H9 (cell line): ENCODE results near the gene OLFM4. TPM values are rescaled to one million over a fixed set of nuclear protein-coding genes. Genes with fewer than 3 reads are reported as not detected.

ENCODE experiments used
- DNase-seq: peaks from one replicate; pipeline ENCODE4 v3.0.0-alpha.2; 2017
- H2AFZ ChIP-seq: one replicate; pipeline ENCODE4 v1.6.1; 2013; ENCODE audit warnings: mild to moderate bottlenecking, low read length, control low read depth, moderate library complexity
- H2AK5ac ChIP-seq: 2 replicates; pipeline ENCODE4 v1.6.1; 2013; ENCODE audit warnings: low read length, control low read depth, mixed read lengths; ENCODE audit not compliant: insufficient read length
- H2BK120ac ChIP-seq: one replicate; pipeline ENCODE4 v1.6.1; 2013; ENCODE audit warnings: low read depth, mild to moderate bottlenecking, low read length, control low read depth, inconsistent platforms; ENCODE audit not compliant: poor library complexity, severe bottlenecking
- H2BK12ac ChIP-seq: 2 replicates; pipeline ENCODE4 v1.6.1; 2013; ENCODE audit warnings: low read length, control low read depth, mixed read lengths, low read depth; ENCODE audit not compliant: insufficient read length
- H2BK15ac ChIP-seq: 2 replicates; pipeline ENCODE4 v1.6.1; 2013; ENCODE audit warnings: low read depth, low read length, control low read depth
- H2BK20ac ChIP-seq: one replicate; pipeline ENCODE4 v1.6.1; 2013; ENCODE audit warnings: low read depth, mild to moderate bottlenecking, low read length, control low read depth, inconsistent platforms; ENCODE audit not compliant: poor library complexity, severe bottlenecking
- H2BK5ac ChIP-seq: 2 replicates; pipeline ENCODE4 v1.6.1; 2013; ENCODE audit warnings: low read length, control low read depth, mixed read lengths; ENCODE audit not compliant: insufficient read length
- H3K14ac ChIP-seq: 2 replicates; pipeline ENCODE4 v1.6.1; 2013; ENCODE audit warnings: low read length, control low read depth; ENCODE audit not compliant: insufficient read depth
- H3K18ac ChIP-seq: 2 replicates; pipeline ENCODE4 v1.6.1; 2013; ENCODE audit warnings: low read depth, mild to moderate bottlenecking, mixed read lengths, low read length, control low read depth; ENCODE audit not compliant: insufficient read length
- H3K23ac ChIP-seq: 2 replicates; pipeline ENCODE4 v1.6.1; 2013; ENCODE audit warnings: low read length, control low read depth, mixed read lengths, low read depth; ENCODE audit not compliant: insufficient read length
- H3K23me2 ChIP-seq: 2 replicates; pipeline ENCODE4 v1.6.1; 2013; ENCODE audit warnings: low read depth, mild to moderate bottlenecking, mixed read lengths, low read length, control low read depth; ENCODE audit not compliant: insufficient read length, poor library complexity, severe bottlenecking
- H3K27ac ChIP-seq: 2 replicates; pipeline ENCODE4 v1.5.1; 2013; ENCODE audit warnings: low read length, control low read depth, mixed read lengths, low read depth; ENCODE audit not compliant: insufficient read length
- H3K27me3 ChIP-seq: 2 replicates; pipeline ENCODE4 v1.6.1; 2013; ENCODE audit warnings: low read length, control low read depth, inconsistent platforms; ENCODE audit not compliant: insufficient read depth
- H3K4ac ChIP-seq: 2 replicates; pipeline ENCODE4 v1.6.1; 2013; ENCODE audit warnings: low read depth, mild to moderate bottlenecking, control low read depth, inconsistent platforms, low read length, moderate library complexity
- H3K4me1 ChIP-seq: 2 replicates; pipeline ENCODE4 v1.6.1; 2013; ENCODE audit warnings: low read length, control low read depth, inconsistent platforms; ENCODE audit not compliant: insufficient read depth
- H3K4me2 ChIP-seq: 2 replicates; pipeline ENCODE4 v1.6.1; 2013; ENCODE audit warnings: low read length, control low read depth, mixed read lengths; ENCODE audit not compliant: insufficient read length, insufficient read depth
- H3K56ac ChIP-seq: 2 replicates; pipeline ENCODE4 v1.6.1; 2013; ENCODE audit warnings: low read depth, mild to moderate bottlenecking, mixed read lengths, low read length, control low read depth; ENCODE audit not compliant: insufficient read length
- H3K79me1 ChIP-seq: 2 replicates; pipeline ENCODE4 v1.6.1; 2013; ENCODE audit warnings: low read depth, mild to moderate bottlenecking, moderate library complexity, low read length, control low read depth, inconsistent platforms; ENCODE audit not compliant: insufficient read depth, poor library complexity, severe bottlenecking
- H3K79me2 ChIP-seq: 2 replicates; pipeline ENCODE4 v1.6.1; 2013; ENCODE audit warnings: low read length, control low read depth, inconsistent platforms; ENCODE audit not compliant: insufficient read depth
- H3K9ac ChIP-seq: 2 replicates; pipeline ENCODE4 v1.6.1; 2013; ENCODE audit warnings: low read length, control low read depth, mixed read lengths; ENCODE audit not compliant: insufficient read length; ENCODE audit errors: extremely low read depth
- H3K9me3 ChIP-seq: one replicate; pipeline ENCODE4 v1.6.1; 2013; ENCODE audit warnings: low read depth, low read length, inconsistent platforms; ENCODE audit not compliant: control insufficient read depth
- H3T11ph ChIP-seq: one replicate; pipeline ENCODE4 v1.6.1; 2013; ENCODE audit warnings: mild to moderate bottlenecking, low read length, control low read depth, inconsistent platforms
- H4K20me1 ChIP-seq: one replicate; pipeline ENCODE4 v1.6.1; 2013; ENCODE audit not compliant: control insufficient read depth, insufficient read length, insufficient read depth
- H4K5ac ChIP-seq: 2 replicates; pipeline ENCODE4 v1.6.1; 2013; ENCODE audit warnings: low read depth, mild to moderate bottlenecking, mixed read lengths, low read length, control low read depth; ENCODE audit not compliant: insufficient read length
- H4K8ac ChIP-seq: replicated peaks from 2 replicates; pipeline ENCODE4 v1.6.1; 2013; ENCODE audit warnings: low read length, control low read depth, mixed read lengths, low read depth; ENCODE audit not compliant: insufficient read length
- H4K91ac ChIP-seq: 2 replicates; pipeline ENCODE4 v1.6.1; 2013; ENCODE audit warnings: low read depth, mild to moderate bottlenecking, moderate library complexity, mixed read lengths, low read length, control low read depth; ENCODE audit not compliant: insufficient read length
- H3K27ac Mint-ChIP-seq, 3 experiments: 2 replicates in 2 of 3; 3 replicates in 1 of 3; pipeline ENCODE4 v1.8.0; 2020 to 2021; ENCODE audit warnings: mixed read lengths in 3 of 3, mild to moderate bottlenecking in 1 of 3, moderate library complexity in 1 of 3
- H3K27me3 Mint-ChIP-seq: 2 replicates; pipeline ENCODE4 v1.8.0; 2021; ENCODE audit warnings: low read depth, mild to moderate bottlenecking, moderate library complexity, mixed read lengths
- H3K36me3 Mint-ChIP-seq, 3 experiments: 2 replicates in 2 of 3; 3 replicates in 1 of 3; pipeline ENCODE4 v1.8.0; 2020 to 2021; ENCODE audit warnings: low read depth in 3 of 3, mixed read lengths in 3 of 3; ENCODE audit not compliant: insufficient read depth in 1 of 3
- H3K4me1 Mint-ChIP-seq, 2 experiments: 2 replicates each; pipeline ENCODE4 v1.8.0; 2020; ENCODE audit warnings: mixed read lengths in 2 of 2
- H3K4me3 Mint-ChIP-seq, 2 experiments: 2 replicates in 1 of 2; 3 replicates in 1 of 2; pipeline ENCODE4 v1.8.0; 2020 to 2021; ENCODE audit warnings: mild to moderate bottlenecking in 2 of 2, mixed read lengths in 2 of 2, moderate library complexity in 1 of 2
- H3K9me3 Mint-ChIP-seq, 2 experiments: 2 replicates in 1 of 2; 3 replicates in 1 of 2; pipeline ENCODE4 v1.8.0; 2020; ENCODE audit warnings: mild to moderate bottlenecking in 2 of 2, mixed read lengths in 2 of 2, moderate library complexity in 1 of 2
- WGBS: extraction: QIAGEN DNeasy Blood & Tissue Kit; methylation state at CpG from one replicate; pipeline ENCODE4 v1.1.7; 2013; ENCODE audit warnings: missing lambda C conversion rate, low lambda C conversion rate, mixed read lengths; ENCODE audit not compliant: insufficient read length; ENCODE audit errors: extremely low coverage; 5-methylcytosine and 5-hydroxymethylcytosine counted together
- total RNA-seq: library from RNA; stranded (reverse); gene quantifications from 2 replicates; pipeline ENCODE4 v1.2.1, GENCODE V29; 2021
- TF ChIP-seq, protein P1 (sequence below): fragments of 200-600 bp; sonication (generic); conservative IDR thresholded peaks from 3 replicates; pipeline ENCODE4 v1.8.0; 2021; ENCODE audit warnings: antibody characterized with exemption, mild to moderate bottlenecking

The OLFM4 gene
- total RNA-seq, 1 experiment from 2014 or later: not detected

DNA sequence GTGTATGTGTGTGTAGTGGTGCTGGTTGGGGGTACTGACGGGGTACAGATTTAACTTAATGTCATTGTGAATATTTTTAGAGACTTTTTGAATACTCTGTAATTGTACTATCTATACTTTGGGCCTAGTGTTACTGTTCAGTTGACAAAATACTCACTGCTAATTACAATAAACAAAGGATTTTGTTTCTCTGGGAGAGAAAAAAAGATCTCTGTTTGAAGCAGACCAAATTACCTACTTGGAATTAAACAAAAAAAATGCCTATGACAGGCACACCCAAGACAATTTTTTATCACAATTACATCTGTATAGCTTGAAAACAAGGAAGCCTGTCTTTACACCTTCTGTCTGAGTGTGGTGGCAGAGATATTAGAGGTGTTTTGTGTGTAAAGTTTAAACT lies 45.1 kb downstream of the OLFM4 start:
- no peak overlapping the region for H2BK5ac ChIP-seq
- H3K4me2 ChIP-seq: no peak overlapping the region
- no peaks in the 10 kb centered on the region for H3K9me3 ChIP-seq
- TF ChIP-seq, protein P1, sequence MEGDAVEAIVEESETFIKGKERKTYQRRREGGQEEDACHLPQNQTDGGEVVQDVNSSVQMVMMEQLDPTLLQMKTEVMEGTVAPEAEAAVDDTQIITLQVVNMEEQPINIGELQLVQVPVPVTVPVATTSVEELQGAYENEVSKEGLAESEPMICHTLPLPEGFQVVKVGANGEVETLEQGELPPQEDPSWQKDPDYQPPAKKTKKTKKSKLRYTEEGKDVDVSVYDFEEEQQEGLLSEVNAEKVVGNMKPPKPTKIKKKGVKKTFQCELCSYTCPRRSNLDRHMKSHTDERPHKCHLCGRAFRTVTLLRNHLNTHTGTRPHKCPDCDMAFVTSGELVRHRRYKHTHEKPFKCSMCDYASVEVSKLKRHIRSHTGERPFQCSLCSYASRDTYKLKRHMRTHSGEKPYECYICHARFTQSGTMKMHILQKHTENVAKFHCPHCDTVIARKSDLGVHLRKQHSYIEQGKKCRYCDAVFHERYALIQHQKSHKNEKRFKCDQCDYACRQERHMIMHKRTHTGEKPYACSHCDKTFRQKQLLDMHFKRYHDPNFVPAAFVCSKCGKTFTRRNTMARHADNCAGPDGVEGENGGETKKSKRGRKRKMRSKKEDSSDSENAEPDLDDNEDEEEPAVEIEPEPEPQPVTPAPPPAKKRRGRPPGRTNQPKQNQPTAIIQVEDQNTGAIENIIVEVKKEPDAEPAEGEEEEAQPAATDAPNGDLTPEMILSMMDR: no peak
- Mint-ChIP-seq H3K4me3 (no peak overlapping the region), H3K9me3 (peaks cover 7 to 8% of the 10 kb centered on the region in 2 experiments), H3K36me3 (peaks cover 7 to 12% (median 8%) of the 10 kb centered on the region in 3 experiments), H3K4me1 (peaks cover 26 to 39% of the 10 kb centered on the region in 2 experiments), H3K27ac (no peak overlapping the region), H3K27me3 (peaks cover 5% of the 10 kb centered on the region)
- H3K56ac ChIP-seq: no peak overlapping the region
- H2BK12ac ChIP-seq: no peak overlapping the region
- H2AFZ ChIP-seq: no peak overlapping the region
- no peaks in the 10 kb centered on the region for H3K4me1 ChIP-seq
- no peak overlapping the region for H4K8ac ChIP-seq
- no peak overlapping the region for H4K91ac ChIP-seq
- no peaks in the 10 kb centered on the region for H3K79me2 ChIP-seq
- no CpG with 5 or more reads among the region's 1 CpG for WGBS
- H3K27ac ChIP-seq: no peak overlapping the region
- H3K23ac ChIP-seq: no peak overlapping the region
- H3K4ac ChIP-seq: no peak overlapping the region
- no peak overlapping the region for H2BK120ac ChIP-seq
- no peaks in the 10 kb centered on the region for H3K23me2 ChIP-seq
- no peak overlapping the region for H2BK20ac ChIP-seq
- H3T11ph ChIP-seq: no peak overlapping the region
- H3K9ac ChIP-seq: no peak overlapping the region
- H4K20me1 ChIP-seq: no peaks in the 10 kb centered on the region
- no peaks in the 10 kb centered on the region for H3K79me1 ChIP-seq
- H2BK15ac ChIP-seq: no peak overlapping the region
- H4K5ac ChIP-seq: no peak overlapping the region
- no peak overlapping the region for H3K14ac ChIP-seq
- H3K18ac ChIP-seq: no peak overlapping the region
- no peaks in the 10 kb centered on the region for H3K27me3 ChIP-seq
- no peak overlapping the region for H2AK5ac ChIP-seq
- no peak for DNase-seq
